Common myeloid progenitor, CD34-positive (primary cell): ENCODE results near the gene RNF227.

Experiments
- CTCF ChIA-PET: fragments of 350-600 bp; sonication (Branson Sonifier 250); formaldehyde crosslinking; loops from one replicate; lab custom pipeline; 2021; ENCODE audit warnings: antibody characterized with exemption; lab: Charles Lee
- POLR2A ChIA-PET: fragments of 350-600 bp; sonication (Branson Sonifier 250); formaldehyde crosslinking; loops from one replicate; lab custom pipeline; 2021; ENCODE audit warnings: antibody characterized with exemption; lab: Charles Lee
- DNase-seq, 3 donors: peaks; one replicate each; pipeline versions ENCODE4 v3.0.0 to v3.0.0-alpha.2; 2013
- H3K27ac ChIP-seq, 2 experiments: 1 replicate in 1 of 2; 2 replicates in 1 of 2; pipeline ENCODE4 v1.7.0; 2013; ENCODE audit warnings: inconsistent platforms in 2 of 2, low read length in 2 of 2, mild to moderate bottlenecking in 2 of 2, low read depth in 1 of 2, moderate library complexity in 1 of 2; ENCODE audit not compliant: severe bottlenecking in 2 of 2, insufficient read depth in 1 of 2, poor library complexity in 1 of 2
- H3K27me3 ChIP-seq, 5 experiments: replicated peaks in 2 of 5; 1 replicate in 3 of 5; 2 replicates in 2 of 5; pipeline versions ENCODE4 v1.6.1 to v1.7.0; 2013; ENCODE audit warnings: low read length in 4 of 5, mild to moderate bottlenecking in 2 of 5, moderate library complexity in 2 of 5, inconsistent platforms in 1 of 5; ENCODE audit not compliant: insufficient read depth in 5 of 5, control insufficient read depth in 4 of 5
- H3K36me3 ChIP-seq, 4 experiments: 1 replicate in 2 of 4; 2 replicates in 2 of 4; pipeline versions ENCODE4 v1.6.1 to v1.7.0; 2013; ENCODE audit warnings: low read length in 3 of 4, control low read depth in 1 of 4, mild to moderate bottlenecking in 1 of 4; ENCODE audit not compliant: control insufficient read depth in 4 of 4, insufficient read depth in 4 of 4
- H3K4me1 ChIP-seq, 4 experiments: 1 replicate in 3 of 4; 2 replicates in 1 of 4; pipeline versions ENCODE4 v1.6.1 to v1.7.1; 2013; ENCODE audit warnings: low read length in 3 of 4, mild to moderate bottlenecking in 3 of 4, control low read depth in 1 of 4, inconsistent platforms in 1 of 4, moderate library complexity in 1 of 4; ENCODE audit not compliant: control insufficient read depth in 4 of 4, insufficient read depth in 4 of 4; ENCODE audit errors: control extremely low read depth in 1 of 4
- H3K4me3 ChIP-seq, 7 experiments: 1 replicate in 4 of 7; 2 replicates in 3 of 7; pipeline versions ENCODE4 v1.5.1 to v1.7.0; 2013; ENCODE audit warnings: mild to moderate bottlenecking in 7 of 7, low read length in 6 of 7, moderate library complexity in 6 of 7, inconsistent platforms in 2 of 7, low read depth in 2 of 7, control low read depth in 1 of 7; ENCODE audit not compliant: insufficient read depth in 4 of 7, control insufficient read depth in 1 of 7; ENCODE audit errors: extremely low read depth in 1 of 7
- H3K9me3 ChIP-seq, 5 experiments: 1 replicate in 4 of 5; 2 replicates in 1 of 5; pipeline versions ENCODE4 v1.6.1 to v1.7.1; 2013; ENCODE audit warnings: low read length in 4 of 5, mild to moderate bottlenecking in 2 of 5, inconsistent platforms in 1 of 5, low read depth in 1 of 5, moderate library complexity in 1 of 5; ENCODE audit not compliant: control insufficient read depth in 4 of 5, insufficient read depth in 2 of 5; ENCODE audit errors: control extremely low read depth in 1 of 5
- WGBS: methylation state at CpG from one replicate; pipeline ENCODE4 v1.1.5; 2013; ENCODE audit not compliant: insufficient coverage; 5-methylcytosine and 5-hydroxymethylcytosine counted together

Gene RNF227

GRCh38 chr17:7910281-7910680 lies 5.8 kb downstream of the RNF227 start:
- Histone ChIP-seq H3K27me3 (no peaks in the 10 kb centered on the region), H3K36me3 (peaks cover 2 to 75% (median 62%) of the 10 kb centered on the region in 4 experiments), H3K9me3 (no peaks in the 10 kb centered on the region), H3K4me1 (peaks cover 0 to 23% (median 9%) of the 10 kb centered on the region in 4 experiments), H3K27ac (no peak overlapping the region), H3K4me3 (no peak overlapping the region)
- no peak for DNase-seq
- ChIA-PET POLR2A (interaction anchor here (0.6 kb wide), 2 partner anchors 325 to 383 kb away, joined by 3 read pairs; no protein-coding TSS in a partner anchor), CTCF (interaction anchor here (1.0 to 15.5 kb wide), 5 partner anchors 12 to 147 kb away, joined by 3 to 209 read pairs (median 31); no protein-coding TSS in a partner anchor)
- 98% methylated on average over 15 of the region's 15 CpGs for WGBS

GRCh38 chr17:7909089-7909488 lies 7.0 kb downstream of the RNF227 start:
- CTCF ChIA-PET: interaction anchor here (4.6 to 15.0 kb wide), 2 partner anchors 12 to 44 kb away, joined by 17 to 316 read pairs; no protein-coding TSS in a partner anchor
- POLR2A ChIA-PET: interaction anchor here (0.6 kb wide), 1 partner anchor 49 kb away, joined by 3 read pairs; no protein-coding TSS in a partner anchor
- no peak for DNase-seq
- Histone ChIP-seq H3K36me3 (peaks cover 8 to 87% (median 74%) of the 10 kb centered on the region in 4 experiments), H3K4me1 (peaks cover 0 to 16% (median 3%) of the 10 kb centered on the region in 4 experiments), H3K27ac (no peak overlapping the region), H3K9me3 (no peaks in the 10 kb centered on the region), H3K4me3 (no peak overlapping the region), H3K27me3 (no peaks in the 10 kb centered on the region)
- WGBS: 98% methylated on average over 18 of the region's 29 CpGs

DNA sequence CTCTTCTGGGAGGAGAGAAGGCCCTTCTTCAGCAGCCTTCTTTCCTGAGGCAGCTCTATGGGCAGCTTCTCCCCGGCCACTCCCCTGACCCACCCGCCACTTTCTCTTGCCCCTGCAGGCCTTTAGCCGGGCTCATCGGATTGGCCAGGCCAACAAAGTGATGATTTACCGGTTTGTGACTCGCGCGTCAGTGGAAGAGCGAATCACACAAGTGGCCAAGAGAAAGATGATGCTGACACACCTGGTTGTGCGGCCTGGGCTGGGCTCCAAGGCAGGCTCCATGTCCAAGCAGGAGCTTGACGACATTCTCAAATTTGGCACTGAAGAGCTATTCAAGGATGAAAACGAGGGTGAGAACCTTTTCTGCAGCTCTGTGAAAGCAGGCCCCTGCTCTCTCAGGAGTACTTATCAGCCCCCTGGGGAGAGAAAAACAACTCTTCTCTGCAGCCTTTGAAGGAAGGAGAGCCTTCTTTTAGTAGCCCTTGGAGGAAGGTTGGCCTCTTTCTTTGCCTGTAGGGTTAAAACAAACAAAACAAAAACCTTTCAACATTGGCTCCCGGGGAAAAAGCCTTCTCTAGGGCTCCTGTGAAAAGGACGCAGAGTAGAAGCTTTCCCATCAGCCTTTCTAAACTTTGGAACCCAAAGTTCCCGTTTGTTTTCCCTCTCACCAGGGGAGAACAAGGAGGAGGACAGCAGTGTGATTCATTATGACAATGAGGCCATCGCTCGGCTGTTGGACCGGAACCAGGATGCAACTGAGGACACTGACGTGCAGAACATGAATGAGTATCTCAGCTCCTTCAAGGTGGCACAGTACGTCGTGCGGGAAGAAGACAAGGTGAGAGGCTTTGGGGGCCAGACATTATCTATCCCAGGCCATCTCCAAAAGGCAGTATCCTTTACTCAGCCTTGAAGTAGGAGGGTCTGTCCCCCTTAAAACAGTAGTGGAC lies 12.7 kb downstream of the RNF227 start:
- no peak overlapping the region for H3K4me3 ChIP-seq
- peaks cover 19 to 98% (median 87%) of the 10 kb centered on the region in 4 experiments for H3K36me3 ChIP-seq
- H3K27me3 ChIP-seq: no peaks in the 10 kb centered on the region
- H3K4me1 ChIP-seq: no peaks in the 10 kb centered on the region
- no peak for DNase-seq
- CTCF ChIA-PET: interaction anchor here (0.7 to 15.0 kb wide), 5 partner anchors 10 to 160 kb away, joined by 3 to 316 read pairs (median 4); no protein-coding TSS in a partner anchor
- no peak overlapping the region for H3K27ac ChIP-seq
- H3K9me3 ChIP-seq: no peaks in the 10 kb centered on the region
- POLR2A ChIA-PET: no interaction called here
- WGBS: 99% methylated on average over 20 of the region's 22 CpGs

DNA sequence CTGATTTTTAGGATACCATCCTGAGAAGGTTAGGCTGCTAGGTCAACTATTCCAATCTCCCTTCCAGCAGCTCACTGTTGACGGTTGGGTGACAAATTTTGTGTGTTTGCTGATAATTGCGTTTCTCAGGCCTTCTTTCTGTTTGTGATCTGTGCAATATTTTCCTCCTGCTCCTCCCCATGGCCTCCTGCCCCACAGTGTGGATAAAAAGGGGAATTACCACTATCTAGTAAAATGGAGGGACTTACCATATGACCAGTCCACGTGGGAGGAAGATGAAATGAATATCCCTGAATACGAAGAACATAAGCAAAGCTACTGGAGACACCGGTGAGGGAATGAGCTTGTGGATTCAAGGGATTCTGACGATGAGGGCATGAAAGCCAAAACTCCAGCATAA lies 18.3 kb downstream of the RNF227 start:
- POLR2A ChIA-PET: interaction anchor here (1.1 kb wide), 1 partner anchor 14 kb away, joined by 3 read pairs; no protein-coding TSS in a partner anchor
- no peak overlapping the region for H3K27ac ChIP-seq
- no peak overlapping the region for H3K4me3 ChIP-seq
- H3K9me3 ChIP-seq: no peaks in the 10 kb centered on the region
- WGBS: 79% methylated on average over 4 of the region's 6 CpGs
- no peaks in the 10 kb centered on the region for H3K27me3 ChIP-seq
- DNase-seq: peak; percentile 74 to 89 (median 87)
- peaks cover 13 to 90% (median 75%) of the 10 kb centered on the region in 4 experiments for H3K36me3 ChIP-seq
- no peaks in the 10 kb centered on the region for H3K4me1 ChIP-seq
- CTCF ChIA-PET: interaction anchor here (0.6 to 15.0 kb wide), 21 partner anchors 9 to 168 kb away, joined by 3 to 316 read pairs (median 5); partner anchors contain the start of genes CYB5D1, NAA38 and TMEM88

DNA sequence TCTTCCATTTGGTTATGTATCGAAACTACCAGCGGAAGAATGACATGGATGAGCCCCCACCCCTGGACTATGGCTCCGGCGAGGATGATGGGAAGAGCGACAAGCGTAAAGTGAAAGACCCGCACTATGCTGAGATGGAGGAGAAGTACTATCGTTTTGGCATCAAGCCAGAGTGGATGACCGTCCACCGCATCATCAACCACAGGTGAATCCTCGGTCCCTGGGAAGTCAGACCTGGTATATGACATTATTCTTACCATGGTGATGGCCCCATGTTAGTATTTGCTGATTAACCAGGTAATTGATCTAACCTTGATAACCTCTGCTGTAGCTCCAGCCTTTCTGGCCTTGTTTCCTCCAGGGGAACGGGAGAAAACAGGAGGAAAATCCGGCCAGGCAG lies 19.0 kb downstream of the RNF227 start:
- WGBS: 97% methylated on average over 12 of the region's 13 CpGs
- Histone ChIP-seq H3K27ac (no peak overlapping the region), H3K4me3 (no peak overlapping the region), H3K27me3 (no peaks in the 10 kb centered on the region), H3K36me3 (peaks cover 12 to 85% (median 70%) of the 10 kb centered on the region in 4 experiments), H3K9me3 (no peaks in the 10 kb centered on the region), H3K4me1 (no peaks in the 10 kb centered on the region)
- ChIA-PET POLR2A (no interaction called here), CTCF (interaction anchor here (1.0 to 15.0 kb wide), 17 partner anchors 10 to 163 kb away, joined by 3 to 316 read pairs (median 12); partner anchors contain the start of genes CYB5D1, NAA38 and TMEM88)
- DNase-seq: no peak

DNA sequence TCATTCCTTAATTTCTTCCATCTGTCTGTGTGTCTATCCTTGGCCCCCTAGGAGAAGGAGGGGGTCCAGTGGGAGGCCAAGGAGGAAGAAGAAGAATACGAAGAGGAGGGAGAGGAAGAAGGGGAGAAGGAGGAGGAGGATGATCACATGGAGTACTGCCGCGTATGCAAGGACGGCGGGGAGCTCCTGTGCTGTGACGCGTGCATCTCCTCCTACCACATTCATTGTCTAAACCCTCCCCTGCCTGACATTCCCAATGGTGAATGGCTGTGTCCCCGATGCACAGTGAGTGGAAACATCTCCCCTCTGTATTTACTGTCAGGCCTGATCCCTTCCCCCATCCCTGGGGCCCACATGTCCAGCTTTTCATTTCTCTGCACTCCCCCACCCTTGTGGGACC lies 21.2 kb downstream of the RNF227 start:
- Histone ChIP-seq H3K4me1 (peaks cover 0 to 2% (median 1%) of the 10 kb centered on the region in 4 experiments), H3K27me3 (no peaks in the 10 kb centered on the region), H3K27ac (no peak overlapping the region), H3K36me3 (peaks cover 12 to 85% (median 70%) of the 10 kb centered on the region in 4 experiments), H3K4me3 (no peak overlapping the region), H3K9me3 (no peaks in the 10 kb centered on the region)
- DNase-seq: no peak
- WGBS: 100% methylated on average over 5 of the region's 8 CpGs
- ChIA-PET POLR2A (no interaction called here), CTCF (interaction anchor here (1.0 to 15.0 kb wide), 2 partner anchors 29 to 70 kb away, joined by 3 to 316 read pairs; no protein-coding TSS in a partner anchor)
